Keratinocyte (primary cell): ENCODE data around the gene TERT.
"Not testable (repeated sequence)": the region's sequence is repeated elsewhere in the genome, so short reads cannot be mapped to it uniquely, and the experiment has no call there.

ENCODE experiments used
- CTCF ChIP-seq, 3 experiments: IDR thresholded peaks in 1 of 3; conservative IDR thresholded peaks in 1 of 3; optimal IDR thresholded peaks in 1 of 3; 2 replicates in 2 of 3; 3 replicates in 1 of 3; pipeline versions ENCODE3 to v1.5.1; 2011; ENCODE audit warnings: low read length in 3 of 3, mild to moderate bottlenecking in 3 of 3, moderate library complexity in 2 of 3, control low read depth in 1 of 3, inconsistent platforms in 1 of 3; ENCODE audit not compliant: insufficient read depth in 2 of 3; ENCODE audit errors: extremely low read depth in 1 of 3
- EZH2 ChIP-seq: IDR thresholded peaks from one replicate; pipeline ENCODE4 v1.6.1; 2012; ENCODE audit warnings: inconsistent platforms, mild to moderate bottlenecking, low read length, moderate library complexity

GRCh38 chr5:1342711-1343110 lies 47.8 kb upstream of the TERT start:
- not testable (repeated sequence) for TF ChIP-seq CTCF (optimal IDR thresholded peaks at IDR 0.05 in 1 of 3, IDR thresholded peaks at IDR 0.05 in 1 of 3, conservative IDR thresholded peaks at IDR 0.05 in 1 of 3; ENCODE audit: extremely low read depth in 1 of 3, insufficient read depth in 2 of 3, low read length in 3 of 3); EZH2
